ENCODE results near the gene MS4A14.

- no peak for TF ChIP-seq CTCF (conservative IDR thresholded peaks at IDR 0.05)
- TF ChIP-seq EZH2 (IDR thresholded peaks at IDR 0.05; ENCODE audit: low read depth) = no peak
Measured at GRCh38 chr11:60447070-60447469, 50.8 kb downstream of the MS4A14 start.
